ENCODE measurements around the gene GMPPA. TPM values are rescaled to one million over a fixed set of nuclear protein-coding genes. Genes with fewer than 3 reads are reported as not detected.

The GMPPA gene
- total and polyA plus RNA-seq, 5 donors from 2014 or later = 17.2 to 35.1 (median 25.9) TPM

DNA sequence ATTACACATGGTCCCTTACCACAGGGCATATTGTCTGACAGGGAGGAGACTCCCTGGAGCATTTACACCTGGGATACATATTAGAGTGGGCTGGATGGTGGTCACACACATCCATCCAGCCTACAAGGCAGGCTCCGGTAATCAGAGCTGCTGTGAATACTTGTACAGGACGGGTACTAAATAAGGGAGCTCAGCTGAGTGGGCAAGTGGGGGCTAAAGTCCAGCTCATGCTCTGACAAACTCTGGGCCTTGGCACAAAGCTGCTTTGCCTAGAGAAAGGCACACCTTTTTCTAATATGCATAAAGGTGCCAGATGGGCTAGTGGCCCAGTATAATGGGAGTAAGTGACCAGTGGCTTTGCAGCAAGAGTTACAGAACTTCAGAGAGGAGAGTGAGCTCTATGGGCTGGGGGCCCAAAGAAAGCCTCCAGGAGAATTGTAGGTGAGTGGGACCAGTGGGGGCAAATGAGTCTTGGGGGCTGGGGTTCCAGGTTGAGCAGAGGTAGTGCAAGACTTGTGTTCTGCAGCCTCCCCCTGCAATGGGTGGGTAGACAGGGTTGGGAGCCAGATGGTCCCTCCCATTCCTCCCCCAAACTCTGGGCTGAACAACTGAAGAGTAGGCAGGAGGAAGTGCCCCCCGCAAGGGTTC lies 46.7 kb downstream of the GMPPA start:
- Histone ChIP-seq H3K4me1 (ENCODE audit: control insufficient read depth, insufficient read depth, low read length, poor library complexity, severe bottlenecking) (peaks cover 19% of the 10 kb centered on the region), H3K27me3 (ENCODE audit: control insufficient read depth, insufficient read depth, low read length) (no peaks in the 10 kb centered on the region), H3K9me3 (ENCODE audit: control insufficient read depth in 2 of 2, low read length in 2 of 2) (no peaks in the 10 kb centered on the region), H3K4me3 (ENCODE audit: low read depth, low read length) (no peak overlapping the region), H3K36me3 (ENCODE audit: control insufficient read depth, insufficient read depth, low read length) (no peaks in the 10 kb centered on the region), H3K27ac (ENCODE audit: insufficient read depth, low read length, poor library complexity, severe bottlenecking) (no peak overlapping the region)
- peaks cover 0 to 9% (median 0%) of the 10 kb centered on the region in 7 donors for H3K9me3 Mint-ChIP-seq
- peak overlapping the region; percentile 52 to 93 (median 84) for H3K27ac Mint-ChIP-seq
- peaks cover 0 to 34% (median 19%) of the 10 kb centered on the region in 4 donors for H3K4me1 Mint-ChIP-seq
- no peak for ATAC-seq (ENCODE audit: low read depth in 2 of 2)
- peaks cover 33% of the 10 kb centered on the region for H3K27me3 Mint-ChIP-seq
- no peaks in the 10 kb centered on the region for H3K36me3 Mint-ChIP-seq
- H3K4me3 Mint-ChIP-seq = peak overlapping the region; percentile 82 to 94 (median 86)
- no peak for DNase-seq

DNA sequence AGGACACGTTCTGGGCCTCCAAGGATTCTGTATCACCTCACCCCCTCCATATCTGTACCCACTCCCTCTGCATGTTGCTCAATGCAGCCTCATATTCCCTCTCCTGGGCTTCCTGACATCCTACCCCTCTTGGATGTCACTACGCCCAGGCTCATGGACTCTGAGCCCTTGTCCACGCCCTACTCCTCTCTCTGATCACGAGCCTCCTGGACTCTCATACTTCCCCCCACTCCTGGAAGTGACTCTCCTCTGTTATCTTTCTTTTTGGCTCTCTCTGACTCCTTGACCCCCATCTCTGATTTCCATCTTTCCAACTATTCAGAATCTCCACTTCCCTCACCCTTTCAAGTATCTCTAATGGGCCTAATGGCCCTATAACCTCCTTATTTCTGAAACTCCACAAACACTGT lies 47.3 kb downstream of the GMPPA start:
- ATAC-seq (ENCODE audit: low read depth in 2 of 2) (no peak), DNase-seq (no peak)
- no peak overlapping the region for H3K27ac ChIP-seq (ENCODE audit: insufficient read depth, low read length, poor library complexity, severe bottlenecking)
- H3K4me3 ChIP-seq (ENCODE audit: low read depth, low read length) = no peak overlapping the region
- H3K9me3 Mint-ChIP-seq = peaks cover 0 to 9% (median 0%) of the 10 kb centered on the region in 7 donors
- no peaks in the 10 kb centered on the region for H3K36me3 ChIP-seq (ENCODE audit: control insufficient read depth, insufficient read depth, low read length)
- no peaks in the 10 kb centered on the region for H3K36me3 Mint-ChIP-seq
- peaks cover 19% of the 10 kb centered on the region for H3K4me1 ChIP-seq (ENCODE audit: control insufficient read depth, insufficient read depth, low read length, poor library complexity, severe bottlenecking)
- H3K4me1 Mint-ChIP-seq = peaks cover 0 to 33% (median 18%) of the 10 kb centered on the region in 4 donors
- H3K4me3 Mint-ChIP-seq = peak overlapping the region; percentile 33 to 87 (median 56)
- peaks cover 35% of the 10 kb centered on the region for H3K27me3 Mint-ChIP-seq
- no peaks in the 10 kb centered on the region for H3K9me3 ChIP-seq (ENCODE audit: control insufficient read depth in 2 of 2, low read length in 2 of 2)
- peaks cover 2% of the 10 kb centered on the region for H3K27me3 ChIP-seq (ENCODE audit: control insufficient read depth, insufficient read depth, low read length)
- no peak overlapping the region for H3K27ac Mint-ChIP-seq

DNA sequence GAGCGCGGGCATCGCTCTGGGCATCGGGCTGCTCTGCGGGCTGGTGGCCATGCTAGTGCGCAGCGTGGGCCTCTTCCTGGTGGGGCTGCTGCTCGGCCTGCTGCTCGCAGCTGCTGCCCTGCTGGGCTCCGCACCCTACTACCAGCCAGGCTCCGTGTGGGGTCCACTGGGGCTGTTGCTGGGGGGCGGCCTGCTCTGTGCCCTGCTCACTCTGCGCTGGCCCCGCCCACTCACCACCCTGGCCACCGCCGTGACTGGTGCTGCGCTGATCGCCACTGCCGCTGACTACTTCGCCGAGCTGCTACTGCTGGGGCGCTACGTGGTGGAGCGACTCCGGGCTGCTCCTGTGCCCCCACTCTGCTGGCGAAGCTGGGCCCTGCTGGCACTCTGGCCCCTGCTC lies 48.9 kb downstream of the GMPPA start:
- H3K4me1 Mint-ChIP-seq = peaks cover 0 to 23% (median 11%) of the 10 kb centered on the region in 4 donors
- no peaks in the 10 kb centered on the region for H3K36me3 ChIP-seq (ENCODE audit: control insufficient read depth, insufficient read depth, low read length)
- DNase-seq (no peak), ATAC-seq (ENCODE audit: low read depth in 2 of 2) (no peak)
- no peak overlapping the region for H3K4me3 ChIP-seq (ENCODE audit: low read depth, low read length)
- peaks cover 0 to 9% (median 0%) of the 10 kb centered on the region in 7 donors for H3K9me3 Mint-ChIP-seq
- H3K27me3 Mint-ChIP-seq = peaks cover 45% of the 10 kb centered on the region
- H3K9me3 ChIP-seq (ENCODE audit: control insufficient read depth in 2 of 2, low read length in 2 of 2) = no peaks in the 10 kb centered on the region
- H3K4me1 ChIP-seq (ENCODE audit: control insufficient read depth, insufficient read depth, low read length, poor library complexity, severe bottlenecking) = peaks cover 23% of the 10 kb centered on the region
- H3K27me3 ChIP-seq (ENCODE audit: control insufficient read depth, insufficient read depth, low read length) = peaks cover 4% of the 10 kb centered on the region
- H3K36me3 Mint-ChIP-seq = no peaks in the 10 kb centered on the region
- no peak overlapping the region for H3K27ac Mint-ChIP-seq
- H3K27ac ChIP-seq (ENCODE audit: insufficient read depth, low read length, poor library complexity, severe bottlenecking) = no peak overlapping the region
- H3K4me3 Mint-ChIP-seq = no peak overlapping the region

DNA sequence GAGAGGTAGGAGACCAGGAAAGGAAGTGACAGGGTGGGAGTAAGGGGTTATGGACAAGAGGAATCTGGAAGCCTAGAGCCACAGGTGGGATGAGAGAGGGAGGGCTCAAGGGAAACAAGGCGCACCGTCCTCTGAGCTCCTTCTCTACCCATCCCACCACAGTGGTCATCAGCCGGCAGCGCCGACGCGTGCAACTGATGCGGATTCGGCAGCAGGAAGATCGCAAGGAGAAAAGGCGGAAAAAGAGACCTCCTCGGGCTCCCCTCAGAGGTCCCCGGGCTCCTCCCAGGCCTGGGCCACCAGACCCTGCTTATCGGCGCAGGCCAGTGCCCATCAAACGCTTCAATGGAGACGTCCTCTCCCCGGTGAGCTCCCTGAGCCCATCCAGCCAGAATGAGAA lies 50.3 kb downstream of the GMPPA start:
- Histone ChIP-seq H3K27ac (ENCODE audit: insufficient read depth, low read length, poor library complexity, severe bottlenecking) (no peak overlapping the region), H3K36me3 (ENCODE audit: control insufficient read depth, insufficient read depth, low read length) (no peaks in the 10 kb centered on the region), H3K9me3 (ENCODE audit: control insufficient read depth in 2 of 2, low read length in 2 of 2) (no peaks in the 10 kb centered on the region), H3K4me3 (ENCODE audit: low read depth, low read length) (no peak overlapping the region), H3K27me3 (ENCODE audit: control insufficient read depth, insufficient read depth, low read length) (peaks cover 13% of the 10 kb centered on the region), H3K4me1 (ENCODE audit: control insufficient read depth, insufficient read depth, low read length, poor library complexity, severe bottlenecking) (peaks cover 21% of the 10 kb centered on the region)
- H3K36me3 Mint-ChIP-seq = no peaks in the 10 kb centered on the region
- peak overlapping the region in 1 of 4 donors; percentile 44 for H3K4me3 Mint-ChIP-seq
- H3K4me1 Mint-ChIP-seq = peaks cover 0 to 31% (median 8%) of the 10 kb centered on the region in 4 donors
- DNase-seq (no peak), ATAC-seq (ENCODE audit: low read depth in 2 of 2) (no peak)
- H3K27me3 Mint-ChIP-seq = peaks cover 52% of the 10 kb centered on the region
- H3K9me3 Mint-ChIP-seq = peaks cover 0 to 9% (median 0%) of the 10 kb centered on the region in 7 donors
- H3K27ac Mint-ChIP-seq = no peak overlapping the region

DNA sequence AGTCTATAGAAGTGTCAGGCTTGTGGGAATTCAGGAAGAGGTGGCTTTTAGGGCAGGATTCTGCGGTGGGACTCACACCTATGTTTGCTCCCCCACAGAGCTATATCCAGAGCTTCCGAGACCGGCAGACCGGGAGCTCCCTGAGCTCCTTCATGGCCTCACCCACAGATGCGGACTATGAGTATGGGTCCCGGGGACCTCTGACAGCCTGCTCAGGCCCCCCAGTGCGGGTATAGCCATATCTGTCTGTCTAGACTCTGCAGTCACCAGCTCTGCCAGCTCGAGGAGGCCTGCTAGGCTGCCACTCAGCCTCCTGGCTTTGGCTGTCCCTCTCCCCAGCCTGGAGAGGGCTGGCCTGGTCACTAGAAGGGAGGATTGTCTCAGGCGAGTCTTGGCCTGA lies 50.9 kb downstream of the GMPPA start:
- no peaks in the 10 kb centered on the region for H3K36me3 ChIP-seq (ENCODE audit: control insufficient read depth, insufficient read depth, low read length)
- Mint-ChIP-seq H3K27me3 (peaks cover 47% of the 10 kb centered on the region), H3K9me3 (peaks cover 0 to 9% (median 0%) of the 10 kb centered on the region in 7 donors), H3K27ac (no peak overlapping the region), H3K4me1 (peaks cover 0 to 25% (median 4%) of the 10 kb centered on the region in 4 donors), H3K36me3 (no peaks in the 10 kb centered on the region), H3K4me3 (peak overlapping the region in 2 of 4 donors; percentile 21 to 33)
- ATAC-seq (ENCODE audit: low read depth in 2 of 2) (no peak), DNase-seq (no peak)
- no peak overlapping the region for H3K4me3 ChIP-seq (ENCODE audit: low read depth, low read length)
- peaks cover 18% of the 10 kb centered on the region for H3K4me1 ChIP-seq (ENCODE audit: control insufficient read depth, insufficient read depth, low read length, poor library complexity, severe bottlenecking)
- H3K27me3 ChIP-seq (ENCODE audit: control insufficient read depth, insufficient read depth, low read length) = peaks cover 13% of the 10 kb centered on the region
- no peaks in the 10 kb centered on the region for H3K9me3 ChIP-seq (ENCODE audit: control insufficient read depth in 2 of 2, low read length in 2 of 2)
- no peak overlapping the region for H3K27ac ChIP-seq (ENCODE audit: insufficient read depth, low read length, poor library complexity, severe bottlenecking)

DNA sequence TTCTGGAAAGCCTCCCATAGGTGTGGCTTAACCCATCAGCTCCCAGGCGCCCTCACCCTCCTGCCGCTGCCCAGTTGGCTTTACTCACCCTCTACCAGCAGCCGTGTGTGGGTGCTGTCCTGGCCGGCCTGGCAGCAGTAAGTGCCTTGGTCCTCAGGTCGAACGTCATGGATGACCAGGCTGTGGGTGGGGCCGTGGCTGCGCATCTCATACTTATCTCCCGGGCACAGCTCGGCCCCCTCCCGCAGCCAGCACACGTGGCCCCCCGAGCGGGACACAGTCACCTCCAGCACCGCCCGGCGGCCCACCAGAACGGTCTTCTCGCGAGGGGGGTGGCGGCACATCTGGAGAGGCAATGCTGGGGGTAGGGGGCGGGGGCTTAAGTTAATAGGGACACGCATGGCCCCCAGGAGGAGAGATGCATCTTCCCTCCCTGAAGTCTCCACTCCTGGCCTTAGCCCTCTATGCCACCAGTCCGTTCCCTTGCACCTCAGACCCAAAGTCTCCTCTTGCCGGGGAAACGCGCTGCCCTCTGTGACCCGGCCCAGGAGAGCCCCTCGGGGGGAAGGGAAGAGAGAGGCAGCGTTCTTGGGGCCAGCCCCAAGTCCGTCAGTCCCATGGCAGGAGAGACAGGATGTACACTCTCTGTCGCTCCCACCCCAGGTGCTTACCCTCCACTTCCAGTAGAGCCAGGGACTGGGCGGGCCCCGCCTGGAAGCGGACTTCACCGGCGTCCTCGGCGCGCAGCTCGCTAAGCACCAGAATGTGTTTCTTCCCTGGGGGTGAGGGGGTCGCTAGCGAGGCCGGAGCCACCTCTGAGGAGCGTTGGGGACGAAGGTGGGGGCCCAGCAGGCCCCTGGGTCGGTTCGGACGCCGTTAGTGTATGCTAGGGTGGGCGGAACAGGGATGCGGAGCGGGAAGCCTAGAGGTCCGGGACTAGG lies 53.0 kb downstream of the GMPPA start:
- Mint-ChIP-seq H3K4me3 (peak overlapping the region; percentile 58 to 80 (median 73)), H3K27me3 (peaks cover 48% of the 10 kb centered on the region), H3K36me3 (no peaks in the 10 kb centered on the region), H3K9me3 (peaks cover 0 to 6% (median 0%) of the 10 kb centered on the region in 7 donors), H3K27ac (no peak overlapping the region), H3K4me1 (peaks cover 0 to 18% (median 2%) of the 10 kb centered on the region in 4 donors)
- Histone ChIP-seq H3K4me1 (ENCODE audit: control insufficient read depth, insufficient read depth, low read length, poor library complexity, severe bottlenecking) (peaks cover 18% of the 10 kb centered on the region), H3K36me3 (ENCODE audit: control insufficient read depth, insufficient read depth, low read length) (no peaks in the 10 kb centered on the region), H3K4me3 (ENCODE audit: low read depth, low read length) (no peak overlapping the region), H3K9me3 (ENCODE audit: control insufficient read depth in 2 of 2, low read length in 2 of 2) (no peaks in the 10 kb centered on the region), H3K27me3 (ENCODE audit: control insufficient read depth, insufficient read depth, low read length) (peaks cover 13% of the 10 kb centered on the region), H3K27ac (ENCODE audit: insufficient read depth, low read length, poor library complexity, severe bottlenecking) (no peak overlapping the region)
- ATAC-seq (ENCODE audit: low read depth in 2 of 2) (no peak), DNase-seq (peak in 1 of 3 donors; percentile 33)

DNA sequence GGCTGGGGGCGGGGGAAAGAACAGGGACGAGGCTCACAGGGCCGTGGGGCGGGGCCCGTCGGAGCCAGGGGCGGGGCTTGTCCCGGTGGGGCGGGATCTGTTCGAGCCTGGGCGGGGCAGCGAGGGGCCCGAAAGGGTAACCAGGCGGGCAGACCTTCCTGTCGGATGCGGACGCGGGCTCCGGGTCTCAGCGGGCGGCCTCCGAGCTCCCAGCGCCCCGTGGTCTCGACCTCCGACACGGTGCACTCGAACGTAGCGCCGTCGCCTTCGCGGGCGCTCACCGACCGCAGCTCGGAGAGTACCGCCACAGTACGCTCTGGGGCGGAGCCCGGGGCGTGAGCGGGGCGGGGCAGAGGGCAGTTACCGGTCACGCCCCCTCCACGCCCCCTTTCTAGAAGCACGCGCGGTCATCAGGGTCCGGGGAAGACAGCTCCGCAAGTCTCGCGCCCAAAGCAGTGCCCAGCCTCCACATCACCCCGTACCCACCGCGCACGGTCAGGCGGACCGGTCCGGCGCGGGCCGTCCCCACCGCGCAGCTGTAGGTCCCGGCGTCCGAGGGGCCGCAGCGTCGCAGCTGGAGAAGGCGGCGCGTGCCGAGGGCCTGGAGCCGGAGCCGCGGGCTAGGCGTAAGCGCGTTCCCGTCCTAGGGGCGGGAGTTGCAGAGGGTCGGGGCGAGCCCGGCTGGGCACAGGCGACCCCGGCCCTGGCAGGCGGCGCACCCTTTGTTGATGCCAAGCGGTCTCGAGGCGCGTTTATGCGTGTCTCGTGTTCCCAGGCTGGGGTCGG lies 53.9 kb downstream of the GMPPA start:
- DNase-seq (peak; percentile 65 to 73 (median 72)), ATAC-seq (ENCODE audit: low read depth in 2 of 2) (peak; percentile 79 to 82)
- Mint-ChIP-seq H3K4me1 (peaks cover 0 to 18% (median 2%) of the 10 kb centered on the region in 4 donors), H3K9me3 (peaks cover 0 to 6% (median 0%) of the 10 kb centered on the region in 7 donors), H3K27me3 (peaks cover 48% of the 10 kb centered on the region), H3K36me3 (no peaks in the 10 kb centered on the region), H3K4me3 (peak overlapping the region; percentile 71 to 84 (median 78)), H3K27ac (no peak overlapping the region)
- H3K36me3 ChIP-seq (ENCODE audit: control insufficient read depth, insufficient read depth, low read length) = no peaks in the 10 kb centered on the region
- H3K4me3 ChIP-seq (ENCODE audit: low read depth, low read length) = no peak overlapping the region
- peaks cover 18% of the 10 kb centered on the region for H3K4me1 ChIP-seq (ENCODE audit: control insufficient read depth, insufficient read depth, low read length, poor library complexity, severe bottlenecking)
- H3K9me3 ChIP-seq (ENCODE audit: control insufficient read depth in 2 of 2, low read length in 2 of 2) = no peaks in the 10 kb centered on the region
- no peak overlapping the region for H3K27ac ChIP-seq (ENCODE audit: insufficient read depth, low read length, poor library complexity, severe bottlenecking)
- peaks cover 13% of the 10 kb centered on the region for H3K27me3 ChIP-seq (ENCODE audit: control insufficient read depth, insufficient read depth, low read length)
